B cell (primary cell): ENCODE results near the gene ELL.

Experiments used
- EZH2 ChIP-seq: IDR thresholded peaks from 2 replicates; pipeline ENCODE4 v1.6.1; 2012; ENCODE audit warnings: borderline replicate concordance, low read depth, mild to moderate bottlenecking, moderate library complexity, low read length; ENCODE audit not compliant: insufficient read depth, poor library complexity, severe bottlenecking
- TF ChIP-seq, protein P1 (sequence below): fragments of 200-600 bp; IDR thresholded peaks from one replicate; pipeline ENCODE4 v1.8.0; 2022; ENCODE audit warnings: antibody characterized with exemption, mild to moderate bottlenecking

DNA sequence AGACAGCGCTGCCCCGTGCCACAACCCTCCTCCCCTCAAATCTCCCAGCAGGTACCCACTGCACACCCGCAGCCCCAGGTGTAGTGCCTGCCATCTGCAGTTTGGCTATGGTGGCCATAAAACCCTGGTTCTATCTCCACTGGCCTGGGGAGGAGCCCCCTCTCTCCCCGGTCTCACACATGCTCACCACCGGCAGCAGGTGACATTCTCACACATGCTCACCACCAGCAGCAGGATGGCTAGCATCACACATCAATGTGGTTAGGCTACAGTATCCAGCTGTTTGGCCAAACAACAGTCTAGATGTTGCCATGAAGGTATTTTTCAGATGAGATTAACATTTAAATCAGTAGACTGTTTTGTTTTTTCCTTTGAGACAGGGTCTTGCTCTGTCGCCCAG lies 31.1 kb downstream of the ELL start:
- TF ChIP-seq, protein P1, sequence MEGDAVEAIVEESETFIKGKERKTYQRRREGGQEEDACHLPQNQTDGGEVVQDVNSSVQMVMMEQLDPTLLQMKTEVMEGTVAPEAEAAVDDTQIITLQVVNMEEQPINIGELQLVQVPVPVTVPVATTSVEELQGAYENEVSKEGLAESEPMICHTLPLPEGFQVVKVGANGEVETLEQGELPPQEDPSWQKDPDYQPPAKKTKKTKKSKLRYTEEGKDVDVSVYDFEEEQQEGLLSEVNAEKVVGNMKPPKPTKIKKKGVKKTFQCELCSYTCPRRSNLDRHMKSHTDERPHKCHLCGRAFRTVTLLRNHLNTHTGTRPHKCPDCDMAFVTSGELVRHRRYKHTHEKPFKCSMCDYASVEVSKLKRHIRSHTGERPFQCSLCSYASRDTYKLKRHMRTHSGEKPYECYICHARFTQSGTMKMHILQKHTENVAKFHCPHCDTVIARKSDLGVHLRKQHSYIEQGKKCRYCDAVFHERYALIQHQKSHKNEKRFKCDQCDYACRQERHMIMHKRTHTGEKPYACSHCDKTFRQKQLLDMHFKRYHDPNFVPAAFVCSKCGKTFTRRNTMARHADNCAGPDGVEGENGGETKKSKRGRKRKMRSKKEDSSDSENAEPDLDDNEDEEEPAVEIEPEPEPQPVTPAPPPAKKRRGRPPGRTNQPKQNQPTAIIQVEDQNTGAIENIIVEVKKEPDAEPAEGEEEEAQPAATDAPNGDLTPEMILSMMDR, result no peak
- TF ChIP-seq EZH2, result no peak
